NCI-H2081 (cell line): ENCODE results near the gene DPF1.

Experiments
- DNase-seq, 2 experiments: peaks; one replicate each; lab custom pipeline; 2025; lab: John Stamatoyannopoulos, UW

DPF1 gene

DNA sequence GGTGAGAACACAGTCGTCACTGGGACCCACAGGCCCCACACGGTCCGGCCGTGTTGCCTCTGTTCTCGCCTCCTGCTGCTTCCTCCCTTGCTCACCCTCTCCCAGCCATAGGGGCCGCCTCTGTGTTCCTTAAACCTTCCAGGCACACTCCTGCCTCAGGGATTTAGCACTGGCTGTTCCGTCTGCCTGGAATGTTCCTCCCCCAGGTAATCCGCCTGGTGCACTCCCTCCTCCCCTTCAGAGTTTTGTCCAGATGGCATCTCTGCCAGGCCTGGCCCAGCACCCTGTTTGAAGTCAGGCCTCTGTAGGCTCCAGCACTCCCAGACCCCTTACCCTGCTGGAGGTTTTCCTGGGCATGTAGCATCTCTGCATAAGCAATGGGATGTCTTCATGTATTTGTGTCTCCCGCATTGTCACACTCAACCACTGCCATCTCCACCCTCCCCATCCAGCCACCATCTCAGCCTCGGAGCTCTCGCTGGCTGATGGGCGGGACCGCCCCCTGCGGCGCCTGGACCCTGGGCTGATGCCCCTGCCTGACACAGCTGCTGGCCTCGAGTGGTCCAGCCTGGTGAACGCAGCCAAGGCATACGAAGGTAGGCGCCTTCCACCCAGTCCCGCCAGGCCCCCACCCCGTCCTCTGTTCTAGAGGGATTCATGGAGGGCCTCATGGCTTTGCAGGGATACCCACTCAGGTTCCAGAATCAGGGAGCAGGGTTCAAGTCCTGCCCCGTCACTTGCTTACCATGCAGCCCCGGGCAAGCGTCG is 25.9 kb downstream of the DPF1 start:
- DNase-seq: no peak

DNA sequence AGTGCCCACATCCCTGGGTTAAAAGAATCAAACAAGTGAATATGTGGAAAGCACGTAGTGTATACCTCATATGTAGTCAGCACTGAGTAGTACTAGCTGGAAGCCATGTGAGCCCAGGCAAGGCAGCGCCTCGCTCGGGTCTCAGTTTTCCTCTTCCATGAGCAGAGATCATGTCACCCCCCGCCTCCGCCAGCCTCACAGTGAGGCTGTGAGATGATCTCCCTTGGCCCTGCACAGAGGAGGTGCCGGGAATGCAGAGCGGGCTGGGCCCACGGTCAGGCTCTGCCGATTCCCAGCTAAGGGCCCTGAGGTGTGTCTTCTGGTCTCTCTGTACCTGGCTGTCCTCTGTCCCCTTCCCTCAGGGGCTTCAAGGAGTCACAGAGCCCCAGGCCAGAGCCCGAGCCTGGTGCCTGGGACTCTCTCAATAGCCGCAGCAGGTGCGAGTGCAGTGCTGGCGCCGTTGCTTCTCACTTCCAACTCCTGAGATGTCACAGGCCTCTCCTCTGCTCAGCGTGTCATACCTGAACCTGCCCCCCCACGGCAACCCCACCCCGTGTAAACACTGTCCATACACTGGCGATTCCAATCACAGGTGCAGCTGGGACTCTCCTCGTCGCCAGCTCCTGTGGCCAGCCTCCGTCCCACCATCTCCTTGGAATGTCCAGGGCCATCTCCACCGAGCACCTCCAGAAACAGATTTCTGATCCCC is 26.9 kb downstream of the DPF1 start:
- no peak for DNase-seq

DNA sequence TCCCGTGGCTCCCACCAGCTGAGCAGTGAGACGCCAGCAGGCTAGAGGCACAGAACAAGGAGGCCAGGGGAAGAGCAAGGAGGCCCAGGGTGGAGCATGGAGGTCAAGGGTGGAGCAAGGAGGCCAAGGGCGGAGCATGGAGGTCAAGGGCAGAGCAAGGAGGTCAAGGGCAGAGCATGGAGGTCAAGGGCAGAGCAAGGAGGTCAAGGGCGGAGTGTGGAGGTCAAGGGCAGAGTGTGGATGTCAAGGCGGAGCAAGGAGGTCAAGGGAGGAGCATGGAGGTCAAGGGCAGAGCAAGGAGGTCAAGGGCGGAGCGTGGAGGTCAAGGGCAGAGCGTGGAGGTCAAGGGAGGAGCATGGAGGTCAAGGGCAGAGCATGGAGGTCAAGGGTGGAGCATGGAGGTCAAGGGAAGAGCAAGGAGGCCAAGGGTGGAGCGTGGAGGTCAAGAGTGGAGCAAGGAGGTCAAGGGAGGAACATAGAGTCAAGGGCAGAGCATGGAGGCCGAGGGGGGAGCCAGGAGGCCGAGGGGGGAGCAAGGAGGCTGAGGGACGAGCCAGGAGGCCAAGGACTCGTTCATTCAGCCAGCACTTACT is 27.7 kb downstream of the DPF1 start:
- no peak for DNase-seq

DNA sequence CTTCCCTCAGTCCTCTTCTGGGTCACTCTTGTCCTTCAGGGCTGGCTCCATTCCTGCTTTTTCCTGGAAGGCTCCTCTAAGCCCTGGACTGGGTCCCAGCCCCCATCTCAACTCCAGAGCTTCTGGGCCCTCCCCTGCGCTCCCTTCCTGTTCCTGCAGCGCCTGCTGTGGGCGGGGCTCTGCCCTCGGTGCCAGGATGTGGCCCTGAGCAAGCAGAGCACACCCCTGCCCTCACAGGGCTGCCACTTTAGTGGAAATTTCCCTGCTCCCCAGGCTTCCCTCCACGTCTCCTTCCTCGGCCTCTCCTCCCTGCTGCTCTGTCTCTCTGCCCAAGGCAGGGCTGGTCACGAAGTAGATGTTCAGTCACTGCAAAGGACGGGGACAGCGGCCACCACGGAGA is 28.8 kb downstream of the DPF1 start:
- DNase-seq: no peak

- peak in 1 of 2 experiments; percentile 10 for DNase-seq
Observed at GRCh38 chr19:38194061-38194701, 29.8 kb downstream of the DPF1 start.

DNA sequence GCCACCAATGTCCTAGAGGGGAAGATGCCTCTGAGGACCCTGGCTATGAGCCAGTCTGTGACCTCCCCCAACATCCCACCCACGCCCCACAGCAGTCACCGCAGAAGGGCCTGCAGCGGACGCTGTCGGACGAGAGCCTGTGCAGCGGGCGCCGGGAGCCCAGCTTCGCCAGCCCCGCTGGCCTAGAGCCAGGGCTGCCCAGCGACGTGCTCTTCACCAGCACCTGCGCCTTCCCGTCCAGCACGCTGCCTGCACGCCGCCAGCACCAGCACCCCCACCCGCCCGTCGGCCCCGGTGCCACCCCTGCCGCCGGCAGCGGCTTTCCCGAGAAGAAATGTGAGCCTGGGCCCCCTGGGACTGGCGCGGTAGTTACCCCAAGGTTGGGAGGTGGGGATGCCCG is 30.6 kb downstream of the DPF1 start:
- no peak for DNase-seq

DNA sequence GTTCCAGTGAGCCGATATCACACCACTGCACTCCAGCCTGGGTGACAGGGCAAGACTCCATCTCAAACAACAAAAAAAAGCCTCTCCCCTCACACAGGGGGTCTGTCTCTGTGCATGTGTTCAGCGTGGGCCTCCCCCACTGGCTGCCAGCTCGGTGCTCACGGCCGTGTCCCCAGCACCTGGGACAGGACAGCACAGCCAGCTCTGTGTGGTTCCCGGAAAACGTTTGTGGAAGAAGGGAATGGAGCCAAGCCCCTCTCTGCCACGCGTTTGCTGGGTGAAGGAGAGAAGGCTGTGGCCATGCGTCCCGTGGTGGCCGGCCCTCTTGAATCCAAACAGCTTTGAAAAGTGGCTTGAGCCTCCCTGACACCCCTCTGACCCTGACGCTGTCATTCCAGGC is 32.3 kb downstream of the DPF1 start:
- no peak for DNase-seq

DNA sequence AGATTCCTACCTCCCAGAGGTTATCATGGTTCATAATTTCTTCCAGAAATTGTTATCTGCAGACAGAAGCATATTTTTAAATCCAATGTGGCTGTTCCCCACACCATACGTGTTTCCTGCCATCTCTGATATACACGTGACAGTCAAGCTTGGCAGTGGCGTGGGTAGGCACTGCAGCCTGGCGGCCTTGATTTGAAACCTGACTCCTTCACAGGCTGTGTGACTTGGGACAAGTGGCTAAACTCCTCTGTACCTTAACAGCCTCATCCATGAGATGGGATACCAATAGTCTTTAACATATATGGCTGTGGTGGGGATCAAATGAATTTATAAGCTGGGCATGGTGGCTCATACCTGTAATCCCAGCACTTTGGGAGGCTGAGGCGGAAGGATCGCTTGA is 33.2 kb downstream of the DPF1 start:
- DNase-seq: no peak

- no peak for DNase-seq
Observed at GRCh38 chr19:38190061-38190460, 34.0 kb downstream of the DPF1 start.

- DNase-seq: no peak
Observed at GRCh38 chr19:38185562-38185961, 38.5 kb downstream of the DPF1 start.

- no peak for DNase-seq
Observed at GRCh38 chr19:38184815-38185214, 39.2 kb downstream of the DPF1 start.

DNA sequence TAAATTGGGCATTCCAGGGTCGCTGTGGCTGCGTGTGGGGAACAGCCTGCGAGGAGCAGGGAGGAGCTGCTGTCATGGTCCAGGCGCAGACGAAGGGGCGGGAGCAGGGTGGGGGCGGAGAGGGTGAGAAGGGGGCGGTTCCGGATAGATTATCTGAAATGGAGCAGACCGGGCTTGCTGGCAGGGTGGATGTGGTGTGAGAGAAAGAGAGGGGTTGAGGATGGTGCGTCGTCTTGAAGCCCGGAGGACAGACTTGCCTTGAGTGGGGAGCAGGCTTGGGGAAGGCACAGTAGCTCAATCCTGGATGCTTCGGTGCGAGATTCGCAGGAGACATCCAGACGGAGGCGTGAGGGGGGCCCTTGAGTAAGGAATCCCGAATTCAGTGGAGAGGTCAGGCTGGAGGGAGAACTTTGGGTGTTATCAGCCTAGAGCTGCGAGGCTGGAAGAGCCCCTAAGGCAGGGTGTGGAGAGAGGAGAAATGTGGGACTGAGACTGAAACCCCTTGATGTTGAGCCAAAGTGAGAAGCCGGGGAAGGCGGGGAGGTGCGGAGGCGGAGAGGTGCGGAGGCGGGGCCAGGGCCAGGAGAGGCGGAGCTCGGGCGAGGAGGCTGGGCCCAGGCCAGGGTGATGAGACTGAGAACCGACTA is 40.6 kb downstream of the DPF1 start:
- no peak for DNase-seq

GRCh38 chr19:38182536-38183210 is 41.3 kb downstream of the DPF1 start:
- DNase-seq: no peak

DNA sequence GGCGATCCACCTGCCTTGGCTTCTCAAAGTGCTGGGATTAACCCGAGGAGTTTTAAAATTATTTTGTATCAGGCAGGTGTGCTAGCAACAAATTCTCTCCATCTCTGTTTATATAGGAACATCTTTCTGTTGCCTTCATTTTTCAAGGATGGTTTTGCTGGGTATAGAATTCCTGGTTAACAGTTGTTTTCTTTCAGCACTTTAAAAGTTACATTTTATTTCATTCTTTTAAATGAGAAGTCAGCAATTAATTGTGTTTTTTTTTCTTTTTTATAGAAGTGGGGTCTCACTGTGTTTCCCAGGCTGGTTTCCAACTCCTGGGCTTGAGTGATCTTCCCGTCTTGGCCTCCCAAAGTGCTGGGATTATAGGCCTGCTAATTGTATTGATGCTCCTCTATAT is 44.0 kb downstream of the DPF1 start:
- DNase-seq: no peak

DNA sequence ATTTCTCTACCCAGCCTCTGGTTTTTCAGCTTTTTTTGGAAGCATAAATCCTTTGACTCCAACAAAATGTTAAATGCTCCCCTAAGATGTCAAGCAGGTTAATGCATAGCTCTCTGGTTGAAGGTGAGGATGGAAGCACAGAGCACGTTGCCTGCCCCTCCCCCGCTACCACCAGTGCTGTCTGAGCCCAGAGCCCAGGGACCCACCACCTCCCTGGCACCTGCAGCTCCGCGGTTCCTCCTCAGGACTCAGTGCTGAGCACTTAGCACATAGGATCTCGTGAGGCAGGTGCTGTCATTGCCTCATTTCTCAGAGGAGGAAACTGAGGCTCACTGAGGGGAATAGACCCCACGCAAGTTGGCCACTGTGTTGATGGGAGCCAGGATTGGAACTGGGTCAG is 48.6 kb downstream of the DPF1 start:
- DNase-seq: no peak

DNA sequence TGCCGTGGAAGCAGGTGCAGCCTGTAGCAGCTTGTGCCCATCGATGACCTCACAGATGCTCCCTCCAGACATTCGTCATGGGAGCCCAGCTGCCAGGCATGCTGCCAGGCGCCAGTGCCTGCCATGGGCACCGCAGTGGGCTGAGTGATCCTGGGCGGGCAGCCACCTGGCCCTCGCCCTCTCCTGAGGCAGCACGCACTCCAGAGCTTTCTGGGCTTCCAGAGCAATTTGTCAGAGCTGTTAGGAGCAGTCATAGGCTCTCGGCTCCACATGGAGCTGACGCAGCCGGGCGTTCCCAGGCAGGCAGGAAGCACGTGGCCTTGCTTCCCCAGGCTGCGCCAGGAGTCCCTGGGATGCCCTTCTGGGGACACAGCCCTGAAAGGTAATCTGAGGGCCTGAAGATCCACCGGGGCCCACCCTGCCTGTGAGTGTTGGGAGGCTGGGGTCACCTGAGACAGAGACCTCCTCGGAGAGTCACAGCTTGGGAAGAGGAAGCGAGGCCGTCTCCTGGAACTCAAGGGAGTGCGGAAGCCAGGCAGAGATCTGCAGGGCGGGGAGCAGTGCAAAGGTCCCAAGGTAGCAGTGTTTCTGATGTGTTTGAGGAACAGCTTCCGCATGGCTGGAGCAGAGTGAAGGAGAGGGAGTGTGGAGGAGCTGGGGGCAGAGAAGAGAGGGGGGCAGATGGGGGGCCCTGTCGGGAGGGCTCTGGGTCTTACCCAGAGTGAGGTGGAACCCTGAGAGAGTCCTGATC is 50.6 kb downstream of the DPF1 start:
- peak; percentile 82 to 95 for DNase-seq

- no peak for DNase-seq
Observed at GRCh38 chr19:38172001-38172400, 52.0 kb downstream of the DPF1 start.

- peak; percentile 9 to 79 for DNase-seq
Observed at GRCh38 chr19:38170334-38170733, 53.7 kb downstream of the DPF1 start.

- DNase-seq: no peak
Observed at GRCh38 chr19:38168637-38169036, 55.4 kb downstream of the DPF1 start.

GRCh38 chr19:38165335-38165734 is 58.7 kb downstream of the DPF1 start:
- no peak for DNase-seq

DNA sequence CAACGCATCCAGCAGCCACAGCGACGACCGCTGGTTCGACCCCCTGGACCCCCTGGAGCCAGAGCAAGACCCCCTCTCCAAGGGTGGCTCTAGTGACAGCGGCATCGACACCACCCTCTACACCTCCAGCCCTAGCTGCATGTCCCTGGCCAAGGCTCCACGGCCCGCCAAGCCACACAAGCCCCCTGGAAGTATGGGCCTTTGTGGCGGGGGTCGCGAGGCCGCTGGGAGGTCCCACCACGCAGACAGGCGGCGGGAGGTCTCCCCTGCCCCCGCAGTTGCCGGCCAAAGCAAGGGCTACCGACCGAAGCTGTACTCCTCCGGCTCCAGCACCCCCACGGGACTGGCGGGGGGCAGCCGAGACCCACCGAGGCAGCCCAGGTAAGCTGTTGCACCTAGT is 59.5 kb downstream of the DPF1 start:
- no peak for DNase-seq
